NCI-H510A (cell line): ENCODE measurements around the gene SYDE2.
A peak's percentile ranks its signal among the peaks of the same experiment; 100 is the strongest.
"Not testable (repeated sequence)": the region's sequence is repeated elsewhere in the genome, so short reads cannot be mapped to it uniquely, and the experiment has no call there.

ENCODE experiments used
- DNase-seq: peaks from one replicate; lab custom pipeline; 2025; lab: John Stamatoyannopoulos, UW

SYDE2 gene

DNA sequence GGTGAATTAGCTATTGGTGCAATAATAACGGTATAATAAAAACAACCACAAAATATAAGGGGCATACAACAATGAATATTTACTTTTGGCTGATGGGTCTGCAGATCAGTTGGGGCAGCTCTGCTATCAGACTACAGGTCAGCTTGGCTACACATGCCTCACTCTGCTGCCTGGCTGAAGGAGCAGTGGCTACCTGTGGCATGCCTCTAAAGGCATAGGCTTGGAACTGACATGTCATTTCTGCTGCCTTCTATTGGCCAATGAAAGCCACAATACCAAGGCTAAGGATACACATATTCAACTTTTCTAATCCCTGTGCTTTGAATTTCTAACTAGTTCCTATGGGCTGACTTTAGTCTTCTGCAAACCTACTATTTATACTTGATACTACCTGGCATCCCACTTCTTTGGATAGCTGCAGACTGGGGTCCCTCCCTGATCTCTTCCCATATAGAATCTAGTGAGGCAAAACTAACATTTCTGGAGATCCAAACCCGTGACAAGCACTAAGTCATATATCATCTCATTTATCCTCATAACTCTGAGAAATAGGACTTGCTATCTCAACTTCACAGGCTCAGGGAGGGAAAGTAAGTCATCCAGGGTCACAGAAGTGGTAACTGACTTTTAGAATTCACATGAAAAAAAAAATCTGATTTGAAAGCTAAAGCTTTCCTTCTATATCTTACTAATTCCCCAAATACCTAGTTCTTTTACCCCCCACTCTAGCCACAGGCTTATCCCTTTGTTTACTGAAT lies 19.2 kb upstream of the SYDE2 start:
- no peak for DNase-seq

DNA sequence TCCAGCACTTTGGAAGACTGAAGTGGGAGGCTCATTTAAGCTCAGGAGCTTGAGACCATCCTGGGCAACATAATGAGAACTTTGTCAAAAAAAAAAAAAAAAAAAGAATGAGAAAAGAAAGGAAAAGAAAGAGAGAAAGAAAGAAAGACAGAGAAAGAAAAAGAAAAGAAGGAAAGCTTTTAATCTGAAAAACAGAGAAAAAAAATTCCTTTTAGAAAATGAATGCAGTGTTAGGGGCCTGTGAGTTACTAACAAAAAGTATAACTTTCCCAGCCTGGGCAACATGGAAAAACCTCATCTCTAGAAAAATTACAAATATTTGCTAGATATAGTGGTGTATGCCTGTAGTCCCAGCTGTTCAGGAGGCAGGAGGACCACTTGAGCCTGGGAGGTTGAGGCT lies 15.9 kb upstream of the SYDE2 start:
- no peak for DNase-seq

DNA sequence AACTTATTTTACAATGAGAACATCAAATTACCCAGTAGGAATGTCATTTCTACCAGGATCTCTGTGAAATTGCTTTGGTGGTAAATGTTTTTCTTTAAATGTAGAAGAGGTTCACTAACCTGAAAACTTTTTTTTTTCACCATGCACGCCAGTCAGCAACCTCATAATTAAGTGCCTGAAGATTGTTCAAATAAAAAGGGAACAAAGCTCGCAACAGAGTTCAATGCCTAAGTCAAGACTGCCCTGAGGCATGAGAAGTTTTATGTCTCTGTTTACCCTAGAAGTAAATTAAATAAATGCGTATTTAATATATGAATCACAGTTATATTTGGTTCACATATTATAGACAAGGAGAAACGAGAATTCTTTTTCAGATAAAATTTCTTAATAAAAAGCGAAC lies 13.8 kb upstream of the SYDE2 start:
- no peak for DNase-seq

DNA sequence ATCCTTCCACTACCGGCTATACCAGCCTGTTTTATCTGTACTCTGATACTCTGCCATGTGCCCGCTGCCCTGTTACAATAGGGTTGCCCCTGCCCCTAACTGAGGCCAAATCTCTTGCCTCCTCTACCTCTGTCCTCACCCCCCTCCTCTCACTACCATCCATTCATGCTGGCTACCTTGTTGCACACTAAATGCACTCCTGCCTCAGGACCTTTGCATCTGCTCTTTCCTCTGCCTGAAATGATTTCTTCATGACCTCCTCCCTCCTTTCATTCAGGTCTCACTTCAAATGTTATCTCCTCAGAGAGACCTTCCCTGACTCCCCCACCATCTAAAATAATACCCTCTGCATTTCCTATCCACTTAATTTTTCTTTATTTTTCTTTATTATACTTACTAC lies 7.7 kb upstream of the SYDE2 start:
- no peak for DNase-seq

DNA sequence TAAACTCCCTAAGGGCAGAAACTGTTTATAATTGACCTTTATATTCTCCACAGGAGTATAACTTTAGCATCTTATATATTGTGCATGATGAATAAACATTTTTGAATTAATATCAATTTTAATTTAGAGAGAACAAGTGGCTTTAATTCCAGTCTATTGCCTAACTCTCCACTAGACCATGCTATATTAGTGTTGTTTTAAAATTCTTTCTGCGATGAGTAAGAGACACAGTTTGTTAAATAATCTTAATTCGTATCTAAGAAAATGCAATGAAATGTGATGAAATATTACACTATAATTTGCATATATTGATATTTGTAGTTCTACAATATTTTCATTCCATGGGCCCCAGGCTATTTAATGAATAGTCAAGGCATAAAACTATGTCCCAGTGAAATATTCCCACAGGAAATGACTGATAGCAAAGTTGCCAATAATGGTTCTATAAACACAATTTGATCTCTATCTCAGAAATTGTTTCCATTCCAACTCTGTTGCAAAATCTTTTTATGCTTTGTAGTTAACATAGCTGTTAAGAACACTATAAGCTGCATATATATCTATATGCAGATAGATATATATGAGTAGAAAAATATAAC lies 2.9 kb upstream of the SYDE2 start:
- DNase-seq: no peak

DNA sequence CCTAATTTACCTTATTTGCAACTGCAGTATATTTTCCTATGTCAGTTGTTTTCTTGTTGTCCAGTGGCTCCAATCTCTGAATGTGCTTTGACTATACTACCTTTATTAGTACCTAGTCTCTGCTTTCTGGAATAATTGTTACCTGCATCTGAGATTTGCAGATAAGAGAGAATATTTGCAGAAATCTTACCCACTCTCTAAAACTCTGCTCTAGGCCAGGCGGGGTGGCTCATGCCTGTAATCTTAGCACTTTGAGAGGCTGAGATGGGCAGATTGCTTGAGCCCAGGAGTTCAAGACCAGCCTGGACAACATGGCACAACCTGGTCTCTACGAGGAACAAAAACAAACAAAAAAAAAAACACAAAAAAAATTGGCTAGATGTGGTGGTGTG lies 2.0 kb upstream of the SYDE2 start:
- no peak for DNase-seq

DNA sequence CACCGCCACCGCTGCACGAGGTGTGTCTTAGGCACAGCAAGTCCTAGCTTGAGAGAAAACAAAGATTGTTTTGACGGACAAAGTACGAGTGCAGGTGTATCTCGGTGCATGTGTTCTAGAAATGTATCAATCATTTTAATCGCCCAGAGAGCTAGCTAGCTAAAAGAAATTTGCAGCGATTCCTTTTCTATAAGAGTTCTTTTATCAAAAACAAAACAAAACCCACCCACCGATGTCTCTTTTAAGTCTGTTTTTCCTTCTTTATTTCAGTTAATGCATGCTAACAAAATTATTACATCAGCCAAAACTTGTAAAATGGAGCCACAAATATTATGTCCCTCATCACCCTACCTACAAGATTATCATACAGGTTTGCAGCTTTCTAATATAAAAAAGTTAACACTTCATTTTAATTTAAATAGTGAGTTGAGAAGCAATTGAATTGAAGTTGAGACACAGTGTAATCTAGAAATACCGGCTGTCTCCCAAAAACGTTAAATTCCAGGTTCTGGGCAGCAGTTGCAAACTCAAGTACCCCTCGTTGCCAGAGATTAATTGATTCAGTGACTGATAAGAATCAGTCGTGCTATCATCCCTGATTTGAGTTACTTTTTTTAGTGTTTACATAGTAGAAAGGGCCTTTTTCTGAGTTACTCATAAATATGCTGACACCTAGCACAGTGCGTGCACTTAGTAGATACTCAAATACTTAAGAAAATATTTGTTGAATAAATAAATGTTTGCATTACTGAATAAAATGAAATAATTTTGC lies 1.5 kb upstream of the SYDE2 start:
- DNase-seq: peak; percentile 28

DNA sequence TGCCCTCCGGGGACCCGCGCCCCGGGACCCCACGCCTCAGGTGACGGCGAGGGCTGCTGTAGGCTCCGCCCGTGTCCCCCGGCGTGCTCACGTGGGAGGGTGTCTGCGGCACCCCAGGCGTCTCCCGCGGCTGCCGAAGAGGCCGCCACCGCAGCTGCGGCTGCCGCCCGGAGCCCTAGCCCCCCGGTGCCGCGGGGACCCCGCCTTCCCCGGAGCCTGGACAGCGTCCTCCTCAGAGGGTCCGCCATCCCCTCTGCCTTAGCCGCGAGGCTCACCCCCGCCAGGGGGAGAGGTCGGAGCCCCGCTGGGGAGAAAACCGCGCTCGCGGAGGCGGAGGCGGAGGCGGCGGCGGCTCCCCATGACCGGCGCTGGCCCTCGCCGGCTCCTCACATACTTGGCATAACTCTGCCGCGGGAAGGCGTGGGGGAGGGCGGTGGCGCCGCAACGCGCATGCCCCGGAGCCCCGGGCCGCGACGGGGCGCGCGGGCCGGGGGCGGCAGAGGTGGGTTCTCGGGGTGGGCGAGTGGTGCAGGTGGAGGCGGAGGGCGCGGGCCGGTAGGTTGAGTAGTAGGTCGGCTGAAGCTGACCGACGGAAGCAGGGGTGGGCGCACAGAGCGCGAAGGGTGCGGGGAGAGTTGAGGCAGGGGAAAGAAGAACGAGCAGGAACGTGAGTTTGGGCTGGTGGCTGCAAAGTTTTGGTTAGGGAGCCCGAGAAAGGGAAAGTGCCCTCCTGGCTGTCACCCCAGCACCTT lies 700 bp upstream of the SYDE2 start:
- DNase-seq: peak; percentile 70

DNA sequence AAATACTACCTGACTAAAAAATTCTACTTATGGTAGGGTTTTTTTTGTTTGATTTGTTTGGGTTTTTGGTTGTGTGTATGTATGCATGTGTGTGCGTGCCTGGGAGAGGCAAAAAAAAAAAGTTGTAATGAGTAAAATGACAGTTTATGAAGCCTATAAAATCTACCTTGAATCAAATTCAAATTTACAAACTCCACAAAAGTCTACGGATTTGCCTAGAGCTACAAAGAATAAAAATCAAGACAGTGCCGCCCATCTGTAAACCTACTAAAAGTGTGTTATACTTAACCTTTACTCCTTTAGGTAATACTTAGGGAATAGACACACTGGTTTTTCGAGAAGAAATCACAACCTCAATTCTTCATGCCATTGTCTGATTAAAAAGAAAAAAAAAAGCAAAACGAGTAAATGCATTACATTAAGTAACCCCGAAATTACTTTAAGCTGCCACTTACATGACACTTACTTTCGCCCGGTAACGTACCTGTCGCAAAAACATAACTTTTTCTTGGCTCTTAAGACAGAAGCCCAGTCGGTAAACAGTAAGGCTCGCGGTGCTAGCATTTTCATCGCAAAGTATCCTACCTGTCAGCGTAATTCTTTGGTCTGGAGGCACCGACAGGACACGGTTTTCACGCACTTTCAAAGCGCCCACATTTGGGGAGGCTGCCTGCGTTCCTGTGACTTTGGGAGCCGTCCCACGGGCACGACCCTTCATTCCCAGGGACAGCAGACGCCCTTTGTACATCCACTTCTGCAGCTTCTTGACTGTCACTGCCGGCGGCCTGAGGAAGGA lies 951 bp downstream of the SYDE2 start:
- no peak for DNase-seq

DNA sequence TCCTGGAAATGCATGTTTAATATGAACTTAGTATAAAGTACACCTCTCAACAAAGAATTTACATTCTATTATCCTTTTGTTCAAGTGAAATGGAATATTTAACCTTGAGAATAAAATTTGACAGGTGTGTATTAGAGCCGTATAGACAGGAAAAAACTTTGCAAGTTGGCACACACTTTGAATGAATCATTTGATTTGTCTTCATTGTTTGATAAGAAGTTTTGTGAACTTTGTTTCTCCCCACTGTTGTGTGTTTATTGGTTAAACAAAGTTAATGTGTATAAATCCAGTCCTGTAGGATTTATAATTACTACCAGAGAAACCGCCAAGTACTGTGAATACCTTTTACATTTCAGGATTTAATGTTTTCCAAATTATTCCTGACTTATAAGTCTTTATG lies 2.0 kb downstream of the SYDE2 start:
- DNase-seq: no peak

DNA sequence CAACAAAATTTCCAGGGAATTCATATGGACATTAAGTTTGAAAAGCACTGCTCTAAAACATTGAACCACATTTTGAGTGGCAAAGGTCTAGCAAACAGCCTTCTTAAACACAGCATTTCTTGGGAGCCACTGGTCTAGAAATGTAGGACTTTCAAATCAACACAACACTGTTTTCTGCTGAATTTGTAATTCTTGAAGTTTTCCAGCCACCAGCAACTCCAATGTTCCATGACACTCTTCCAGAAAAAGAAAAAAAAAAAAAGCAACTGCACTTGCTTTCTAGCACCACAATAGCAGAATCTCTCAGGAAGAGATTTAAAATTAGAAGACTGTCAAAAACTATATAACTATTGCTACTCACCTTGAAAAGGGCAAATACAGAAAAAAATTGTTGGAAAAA lies 4.5 kb downstream of the SYDE2 start:
- no peak for DNase-seq

DNA sequence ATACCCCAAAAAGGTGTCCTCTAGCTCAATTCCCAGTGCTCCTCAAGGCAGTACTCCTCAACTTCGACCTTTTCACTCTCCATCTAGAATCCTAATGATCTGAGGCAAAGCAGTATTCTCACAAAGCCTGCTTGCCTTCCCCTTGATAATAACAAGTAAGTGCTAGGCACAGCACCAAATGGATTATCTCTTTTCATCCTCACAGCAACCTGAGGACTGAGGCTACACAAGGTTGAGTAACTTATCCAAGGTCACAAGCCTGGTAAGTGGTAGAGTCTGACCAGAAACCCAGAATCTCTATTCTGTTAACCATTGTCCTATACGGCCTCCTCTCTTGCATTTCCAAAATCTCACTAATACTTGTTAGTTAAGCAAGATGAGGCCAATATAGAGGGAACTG lies 5.1 kb downstream of the SYDE2 start:
- DNase-seq: no peak

DNA sequence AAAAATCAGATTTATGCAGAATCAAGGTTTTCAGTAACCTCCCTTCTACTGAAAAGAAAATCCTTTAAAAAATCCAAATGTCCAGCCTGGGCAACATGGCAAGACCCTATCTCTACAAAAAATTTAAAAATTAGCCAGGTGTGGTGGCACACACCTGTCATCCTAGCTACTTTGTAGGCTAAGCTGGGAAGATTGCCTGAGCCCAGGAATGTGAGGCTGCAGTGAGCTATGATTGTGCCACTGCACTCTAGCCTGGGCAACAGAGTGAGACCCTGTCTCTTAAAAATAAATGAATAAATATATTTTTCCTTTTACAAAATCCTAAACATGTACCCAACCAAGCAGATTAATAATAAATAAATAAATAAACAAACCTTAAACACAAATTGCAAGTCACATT lies 8.7 kb downstream of the SYDE2 start:
- not testable (repeated sequence) for DNase-seq

DNA sequence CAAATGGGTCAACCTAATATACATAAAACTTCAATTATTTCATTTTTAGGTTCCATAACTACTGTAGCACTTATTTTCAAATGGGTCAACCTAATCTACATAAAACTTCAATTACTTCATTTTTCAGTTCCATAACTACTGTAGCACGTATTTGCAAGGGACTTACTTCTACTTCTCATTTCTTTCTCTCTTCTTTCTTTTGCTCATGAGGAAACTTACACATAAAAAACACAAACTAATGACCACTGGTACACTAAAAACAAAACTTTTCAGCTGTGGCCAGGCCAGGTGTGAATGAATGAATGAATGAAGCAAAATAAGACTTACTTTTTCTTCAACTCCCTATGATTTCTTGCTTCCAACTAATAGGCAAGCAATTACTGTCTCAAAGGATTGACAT lies 11.7 kb downstream of the SYDE2 start:
- DNase-seq: no peak

DNA sequence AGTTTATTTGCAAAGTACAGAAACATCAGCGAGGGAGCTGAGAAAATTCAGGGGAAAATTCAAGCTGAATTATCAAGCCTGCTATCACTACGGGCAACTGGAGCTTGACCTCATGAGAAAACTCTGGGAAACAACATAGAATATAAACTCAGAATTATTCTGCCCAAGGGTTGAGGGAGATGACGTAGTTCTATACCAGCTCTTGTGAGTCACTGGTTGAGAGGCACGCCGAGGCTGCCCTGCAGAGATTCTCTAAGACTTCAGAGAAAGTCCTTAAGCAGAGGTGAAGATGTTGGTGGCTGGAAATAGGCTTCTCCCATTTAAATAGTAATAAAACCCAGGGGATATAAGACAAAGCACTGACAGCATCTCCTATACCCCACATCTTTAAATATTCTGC lies 12.3 kb downstream of the SYDE2 start:
- DNase-seq: no peak

DNA sequence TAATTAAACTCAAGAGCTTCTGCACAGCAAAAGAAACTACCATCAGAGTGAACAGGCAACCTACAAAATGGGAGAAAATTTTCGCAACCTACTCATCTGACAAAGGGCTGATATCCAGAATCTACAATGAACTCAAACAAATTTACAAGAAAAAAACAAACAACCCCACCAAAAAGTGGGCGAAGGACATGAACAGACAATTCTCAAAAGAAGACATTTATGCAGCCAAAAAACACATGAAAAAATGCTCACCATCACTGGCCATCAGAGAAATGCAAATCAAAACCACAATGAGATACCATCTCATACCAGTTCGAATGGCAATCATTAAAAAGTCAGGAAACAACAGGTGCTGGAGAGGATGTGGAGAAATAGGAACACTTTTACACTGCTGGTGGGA lies 13.8 kb downstream of the SYDE2 start:
- not testable (repeated sequence) for DNase-seq

DNA sequence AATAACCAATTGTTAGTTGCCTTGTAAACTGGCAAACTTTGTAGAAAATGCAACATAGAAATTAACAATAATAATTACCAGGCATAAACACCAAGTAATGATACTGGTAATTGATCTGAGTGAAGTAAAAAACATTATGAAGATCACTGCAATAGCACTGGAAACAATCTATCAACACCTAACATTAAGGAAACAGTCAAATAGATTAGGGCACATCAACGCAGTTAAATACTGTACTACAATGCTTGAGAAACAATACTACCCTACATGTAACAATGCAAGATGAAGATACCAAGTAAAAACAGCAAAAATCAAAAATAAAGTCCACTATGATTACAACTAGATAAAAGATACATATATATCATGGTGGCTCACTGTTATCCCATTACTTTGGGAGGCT lies 16.6 kb downstream of the SYDE2 start:
- DNase-seq: no peak

DNA sequence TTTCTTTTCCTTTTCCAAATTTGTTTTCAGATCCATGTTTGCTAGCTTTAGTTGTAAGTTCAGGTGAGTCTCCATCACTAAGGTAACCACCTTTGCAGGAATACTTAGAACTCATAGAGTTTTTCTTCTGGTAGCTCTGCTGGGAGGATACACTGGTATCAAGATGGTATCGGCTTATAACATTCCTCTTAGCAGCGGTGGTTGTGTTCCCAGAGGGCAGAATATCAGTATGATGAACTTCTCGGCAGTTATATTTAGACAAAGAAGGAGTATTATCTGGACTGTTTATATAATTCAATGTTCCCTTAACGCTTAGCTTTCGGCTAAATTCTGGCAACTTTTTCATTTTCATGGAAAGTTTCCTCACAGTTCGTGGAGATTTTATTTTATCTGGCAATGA lies 18.1 kb downstream of the SYDE2 start:
- DNase-seq: no peak

DNA sequence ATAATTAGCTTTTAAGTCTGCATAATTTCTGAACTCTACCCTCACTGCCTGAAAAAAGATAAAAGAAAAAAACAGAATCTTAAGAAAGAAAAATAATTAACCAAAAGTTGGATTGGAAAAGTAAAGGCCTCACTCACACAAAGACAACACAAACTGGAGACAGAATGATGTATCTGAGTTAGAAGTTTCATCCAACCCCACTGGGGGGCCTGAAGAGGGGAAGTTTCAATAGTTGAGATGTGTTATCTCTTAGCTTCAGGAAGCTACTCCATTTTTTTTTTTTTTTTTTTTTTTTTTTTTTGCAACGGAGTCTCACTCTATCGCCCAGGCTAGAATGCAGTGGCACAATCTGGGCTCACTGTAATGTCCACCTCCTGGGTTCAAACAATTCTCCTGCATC lies 19.9 kb downstream of the SYDE2 start:
- no peak for DNase-seq

DNA sequence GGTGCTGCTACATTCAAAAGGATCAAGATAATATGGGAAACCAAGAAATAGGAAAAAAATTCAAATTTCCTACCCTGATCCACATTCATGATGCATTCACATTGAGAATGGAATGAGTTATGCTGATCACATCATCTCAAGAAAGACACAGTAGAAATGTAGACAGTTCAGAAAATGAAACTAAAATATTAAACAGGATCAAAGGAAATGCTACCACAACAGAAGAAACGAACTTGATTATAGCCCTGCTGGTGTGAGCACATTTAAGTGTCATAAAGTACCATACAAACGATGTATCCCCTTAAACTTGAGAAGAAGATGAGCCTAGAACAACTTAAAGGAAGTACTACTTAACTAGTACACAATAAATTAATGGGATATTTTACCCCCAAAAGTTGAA lies 21.3 kb downstream of the SYDE2 start:
- DNase-seq: no peak

DNA sequence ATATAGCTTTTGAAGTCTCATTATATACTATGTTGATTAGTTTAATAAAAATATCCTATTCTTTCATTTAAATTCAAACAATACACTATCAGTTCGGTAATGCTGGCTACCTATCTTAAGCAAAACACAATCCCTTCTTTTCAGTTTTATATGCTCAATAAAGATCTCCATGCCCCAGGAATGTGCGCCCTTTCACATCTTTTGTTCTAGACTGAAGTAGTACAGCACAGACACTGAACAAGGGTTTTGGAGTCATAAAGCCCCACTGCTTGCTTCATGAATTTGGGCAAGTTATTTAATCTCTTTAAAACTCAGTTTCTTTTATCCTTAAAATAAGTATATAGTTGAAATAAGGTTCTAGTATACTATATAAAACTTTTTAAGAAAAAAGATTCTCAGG lies 22.4 kb downstream of the SYDE2 start:
- DNase-seq: no peak

DNA sequence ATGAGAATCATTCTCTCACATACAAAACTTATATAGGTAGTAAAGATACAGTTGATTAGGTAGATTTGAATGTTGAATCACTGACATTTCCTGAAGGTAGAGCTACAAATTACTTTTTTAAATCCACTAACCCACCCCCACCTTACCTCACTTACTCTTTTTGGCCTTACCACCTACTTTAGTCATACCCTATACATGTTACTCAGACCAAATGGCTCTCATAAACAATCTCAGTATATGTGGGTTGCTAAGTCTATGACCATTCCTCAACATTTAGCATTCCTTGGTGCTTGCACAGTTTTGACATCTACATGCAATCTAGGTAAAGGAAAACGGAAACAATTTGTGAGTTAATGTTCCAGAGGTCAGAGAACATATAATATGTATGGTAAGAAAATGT lies 26.3 kb downstream of the SYDE2 start:
- DNase-seq: no peak
